GM11168 (cell line): ENCODE data around the gene VWCE.
"Not testable (repeated sequence)": the region's sequence is repeated elsewhere in the genome, so short reads cannot be mapped to it uniquely, and the experiment has no call there.

Experiments used
- in situ Hi-C: fragments of 300-500 bp; cut with MboI; formaldehyde crosslinking; loops from one replicate; pipeline ENCODE4 v1.12.0; 2022; ENCODE audit warnings: low sequenced_read_pairs; ENCODE audit not compliant: unreplicated experiment

The VWCE gene

GRCh38 chr11:61226457-61227137, 68.5 kb downstream of the VWCE start:
- in situ Hi-C loops: not testable (repeated sequence)

- in situ Hi-C loops: not testable (repeated sequence)
Observed at GRCh38 chr11:61222692-61223091, 72.4 kb downstream of the VWCE start.

- in situ Hi-C loops: not testable (repeated sequence)
Observed at GRCh38 chr11:61222047-61222446, 73.1 kb downstream of the VWCE start, which contains the start of gene PGA4. TSS of gene PGA4 (plus strand) at chr11:61222347. CDS start at chr11:61222401, 54 bp downstream.

GRCh38 chr11:61219016-61219415, 76.1 kb downstream of the VWCE start:
- in situ Hi-C loops: not testable (repeated sequence)

GRCh38 chr11:61218306-61218705, 76.8 kb downstream of the VWCE start:
- in situ Hi-C loops: not testable (repeated sequence)

- in situ Hi-C loops: not testable (repeated sequence)
Observed at GRCh38 chr11:61213711-61214324, 81.3 kb downstream of the VWCE start.

- in situ Hi-C loops: not testable (repeated sequence)
Observed at GRCh38 chr11:61212202-61212601, 82.9 kb downstream of the VWCE start.

- in situ Hi-C loops: not testable (repeated sequence)
Observed at GRCh38 chr11:61211327-61211952, 83.7 kb downstream of the VWCE start.

GRCh38 chr11:61210629-61211028, 84.5 kb downstream of the VWCE start:
- in situ Hi-C loops: not testable (repeated sequence)
